ENCODE measurements around the gene ASB1.

GRCh38 chr2:238445409-238446190 is 18.9 kb downstream of the ASB1 start:
- TF ChIP-seq CTCF (conservative IDR thresholded peaks at IDR 0.05; ENCODE audit: low read depth, low read length), result no peak
- no peak for TF ChIP-seq EZH2phosphoT487 (IDR thresholded peaks at IDR 0.05; ENCODE audit: borderline replicate concordance, low read length)
